Calu3 (cell line): Measurements from ENCODE around the gene CTXN1. TPM values are rescaled to one million over a fixed set of nuclear protein-coding genes. Genes with fewer than 3 reads are reported as not detected.
"Not testable (repeated sequence)": the region's sequence is repeated elsewhere in the genome, so short reads cannot be mapped to it uniquely, and the experiment has no call there.

ENCODE experiments used
- BruUV-seq: library from RNA; stranded (reverse); fragments of 400-500 nt; replicated peaks from 2 replicates; lab custom pipeline; 2021; lab: Mats Ljungman, UMichigan
- CTCF ChIA-PET: fragments of 300-600 bp; sonication (Branson Sonifier 250); formaldehyde crosslinking; loops from one replicate; lab custom pipeline; 2022; ENCODE audit warnings: antibody characterized with exemption; lab: Charles Lee
- DNase-seq: peaks from one replicate; pipeline ENCODE4 v3.0.0; 2022
- H3K27ac Mint-ChIP-seq: one replicate; pipeline ENCODE4 v1.8.0; 2022; ENCODE audit warnings: mixed read lengths; ENCODE audit not compliant: unreplicated experiment
- H3K27me3 Mint-ChIP-seq: one replicate; pipeline ENCODE4 v1.8.0; 2022; ENCODE audit warnings: mixed read lengths; ENCODE audit not compliant: unreplicated experiment
- H3K36me3 Mint-ChIP-seq: one replicate; pipeline ENCODE4 v1.8.0; 2022; ENCODE audit warnings: mild to moderate bottlenecking, moderate library complexity, mixed read lengths; ENCODE audit not compliant: insufficient read depth, unreplicated experiment
- H3K4me1 Mint-ChIP-seq: one replicate; pipeline ENCODE4 v1.8.0; 2022; ENCODE audit warnings: mild to moderate bottlenecking, low read depth, mixed read lengths; ENCODE audit not compliant: unreplicated experiment
- H3K4me3 Mint-ChIP-seq: one replicate; pipeline ENCODE4 v1.8.0; 2022; ENCODE audit warnings: mild to moderate bottlenecking, low read depth, moderate library complexity, mixed read lengths; ENCODE audit not compliant: unreplicated experiment
- H3K9me3 Mint-ChIP-seq: one replicate; pipeline ENCODE4 v1.8.0; 2022; ENCODE audit warnings: low read depth, mixed read lengths; ENCODE audit not compliant: unreplicated experiment
- intact Hi-C: fragments of 100-400 bp; cut with micrococcal nuclease; formaldehyde crosslinking; loops from one replicate; pipeline ENCODE4 v1.10.0; 2022; ENCODE audit not compliant: unreplicated experiment
- total RNA-seq: library from RNA; stranded (reverse); gene quantifications from 2 replicates; pipeline ENCODE4 v1.2.3, GENCODE V29; 2022
- TF ChIP-seq, protein P1 (sequence below): fragments of 200-600 bp; IDR thresholded peaks from one replicate; pipeline ENCODE4 v1.8.0; 2022; ENCODE audit warnings: antibody characterized with exemption; ENCODE audit not compliant: unreplicated experiment

Gene CTXN1
- total RNA-seq, 1 experiment from 2014 or later, result 12.2 TPM

GRCh38 chr19:7919610-7920518, 6.1 kb downstream of the CTXN1 start, which contains the start of gene SNAPC2:
SNAPC2 (plus strand) TSS chr19:7920338; CDS start chr19:7920367, 29 bp downstream.
- TF ChIP-seq, protein P1, sequence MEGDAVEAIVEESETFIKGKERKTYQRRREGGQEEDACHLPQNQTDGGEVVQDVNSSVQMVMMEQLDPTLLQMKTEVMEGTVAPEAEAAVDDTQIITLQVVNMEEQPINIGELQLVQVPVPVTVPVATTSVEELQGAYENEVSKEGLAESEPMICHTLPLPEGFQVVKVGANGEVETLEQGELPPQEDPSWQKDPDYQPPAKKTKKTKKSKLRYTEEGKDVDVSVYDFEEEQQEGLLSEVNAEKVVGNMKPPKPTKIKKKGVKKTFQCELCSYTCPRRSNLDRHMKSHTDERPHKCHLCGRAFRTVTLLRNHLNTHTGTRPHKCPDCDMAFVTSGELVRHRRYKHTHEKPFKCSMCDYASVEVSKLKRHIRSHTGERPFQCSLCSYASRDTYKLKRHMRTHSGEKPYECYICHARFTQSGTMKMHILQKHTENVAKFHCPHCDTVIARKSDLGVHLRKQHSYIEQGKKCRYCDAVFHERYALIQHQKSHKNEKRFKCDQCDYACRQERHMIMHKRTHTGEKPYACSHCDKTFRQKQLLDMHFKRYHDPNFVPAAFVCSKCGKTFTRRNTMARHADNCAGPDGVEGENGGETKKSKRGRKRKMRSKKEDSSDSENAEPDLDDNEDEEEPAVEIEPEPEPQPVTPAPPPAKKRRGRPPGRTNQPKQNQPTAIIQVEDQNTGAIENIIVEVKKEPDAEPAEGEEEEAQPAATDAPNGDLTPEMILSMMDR, result no peak
- no TSS peak for BruUV-seq
- H3K4me3 Mint-ChIP-seq, result peak within 1 kb of the TSS; percentile 76
- intact Hi-C loops, result no loop called here
- H3K9me3 Mint-ChIP-seq, result no peaks in the 10 kb centered on the region
- peak; percentile 94 for DNase-seq
- H3K36me3 Mint-ChIP-seq, result peaks cover 31% of the 10 kb centered on the region
- H3K27me3 Mint-ChIP-seq, result no peaks in the 10 kb centered on the region
- CTCF ChIA-PET, result interaction anchor here (0.6 to 2.3 kb wide), 12 partner anchors 9 to 1389 kb away, joined by 3 to 18 read pairs (median 8); partner anchors contain the start of genes LRRC8E, TIMM44 and TNFSF9
- H3K4me1 Mint-ChIP-seq, result peaks cover 8% of the 10 kb centered on the region
- H3K27ac Mint-ChIP-seq, result peak within 1 kb of the TSS; percentile 42

DNA sequence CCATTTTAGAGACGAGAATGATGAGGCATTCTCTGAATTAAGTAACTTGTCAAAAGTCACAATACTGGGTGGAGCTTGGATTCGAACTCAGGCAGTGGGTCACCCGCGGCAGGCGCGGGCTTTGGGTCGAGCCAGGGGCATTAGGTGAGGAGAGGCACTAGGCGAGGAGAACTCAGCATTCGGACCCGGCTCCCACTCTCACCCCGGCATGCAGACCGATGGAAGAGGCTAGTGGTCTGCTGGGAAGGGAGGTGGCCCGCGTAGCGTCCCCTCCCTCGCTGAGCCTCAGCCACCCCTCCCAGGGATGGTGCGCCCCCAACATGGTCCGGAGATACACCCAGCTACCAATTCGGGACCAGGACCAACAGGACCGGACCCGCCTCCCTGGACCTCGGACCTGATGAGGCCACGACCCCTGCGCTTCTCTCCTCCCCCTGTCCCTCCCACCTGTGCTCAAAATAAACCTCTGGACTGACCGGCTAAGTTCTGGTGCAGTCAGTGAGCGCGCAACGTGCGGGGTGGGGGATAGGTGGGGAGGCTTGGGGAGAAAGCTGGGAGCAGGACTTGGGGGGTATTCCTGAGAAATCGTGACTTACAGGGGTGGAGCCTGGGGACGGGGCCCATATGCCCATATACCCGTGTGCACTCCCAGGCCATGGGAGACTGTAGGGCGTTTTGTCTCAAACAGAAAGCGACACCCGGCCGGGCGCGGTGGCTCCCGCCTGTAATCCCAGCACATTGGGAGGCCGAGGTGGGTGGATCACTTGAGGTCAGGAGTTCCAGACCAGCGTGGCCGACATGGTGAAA, 7.1 kb downstream of the CTXN1 start:
- Mint-ChIP-seq H3K4me3 (peak overlapping the region; percentile 76), H3K36me3 (peaks cover 37% of the 10 kb centered on the region), H3K4me1 (peaks cover 8% of the 10 kb centered on the region), H3K27me3 (no peaks in the 10 kb centered on the region), H3K27ac (no peak overlapping the region), H3K9me3 (no peaks in the 10 kb centered on the region)
- TF ChIP-seq, protein P1, result no peak
- intact Hi-C loops, result no loop called here
- BruUV-seq, result no TSS peak
- CTCF ChIA-PET, result interaction anchor here (2.1 kb wide), 1 partner anchor 25 kb away, joined by 13 read pairs; the partner anchor contains the start of gene TIMM44
- DNase-seq, result no peak

- BruUV-seq, H3K9me3 Mint-ChIP-seq, H3K4me1 Mint-ChIP-seq, intact Hi-C loops, DNase-seq, H3K27ac Mint-ChIP-seq, H3K27me3 Mint-ChIP-seq: not testable (repeated sequence)
- Mint-ChIP-seq H3K36me3 (peaks cover 38% of the 10 kb centered on the region), H3K4me3 (peak overlapping the region; percentile 65)
- CTCF ChIA-PET, result interaction anchor here (0.7 kb wide), 1 partner anchor 25 kb away, joined by 4 read pairs; the partner anchor contains the start of gene TIMM44
- TF ChIP-seq, protein P1, result peak; percentile 5
Observed at GRCh38 chr19:7918062-7918614, 7.8 kb downstream of the CTXN1 start.
